ENCODE data around the gene KRT26. TPM values are rescaled to one million over a fixed set of nuclear protein-coding genes. Genes with fewer than 3 reads are reported as not detected.

KRT26 gene
- total and polyA plus RNA-seq, 2 of the 4 experiments (the other 2 are of a cell fraction): not detected

GRCh38 chr17:40813804-40814203 lies 41.8 kb upstream of the KRT26 start:
- H3K4me2 ChIP-seq (ENCODE audit: low read depth, low read length): no peak overlapping the region
- no peak overlapping the region for H2BK120ac ChIP-seq (ENCODE audit: low read depth, low read length)
- H3K27me3 ChIP-seq (ENCODE audit: control insufficient read depth, insufficient read depth, low read length): no peaks in the 10 kb centered on the region
- H4K20me1 ChIP-seq (ENCODE audit: insufficient read depth, low read length): no peaks in the 10 kb centered on the region
- no peak overlapping the region for H2BK5ac ChIP-seq (ENCODE audit: low read depth, low read length, poor library complexity, severe bottlenecking)
- no peak for TF ChIP-seq CHD1 (IDR thresholded peaks at IDR 0.05; ENCODE audit: low read depth, low read length)
- TF ChIP-seq CEBPB (IDR thresholded peaks at IDR 0.05; ENCODE audit: low read depth, low read length): no peak
- TF ChIP-seq MXI1 (IDR thresholded peaks at IDR 0.05; ENCODE audit: borderline replicate concordance, low read depth, low read length): no peak
- TF ChIP-seq RAD21 (IDR thresholded peaks at IDR 0.05; ENCODE audit: low read length): no peak
- no peak for TF ChIP-seq MAZ (IDR thresholded peaks at IDR 0.05; ENCODE audit: borderline replicate concordance, low read depth, low read length)
- no peak for TF ChIP-seq USF2 (IDR thresholded peaks at IDR 0.05; ENCODE audit: low read depth, low read length)
- no peak for TF ChIP-seq RCOR1 (IDR thresholded peaks at IDR 0.05; ENCODE audit: insufficient replicate concordance, low read length)
- TF ChIP-seq RFX5 (IDR thresholded peaks at IDR 0.05; ENCODE audit: low read depth, low read length): no peak
- TF ChIP-seq CTCF (conservative IDR thresholded peaks at IDR 0.05; ENCODE audit: low read depth, low read length): no peak
- TF ChIP-seq SMC3 (IDR thresholded peaks at IDR 0.05; ENCODE audit: low read depth, low read length): no peak
- TF ChIP-seq MAFK (IDR thresholded peaks at IDR 0.05; ENCODE audit: low read depth, low read length): no peak
- TF ChIP-seq POLR2A (IDR thresholded peaks at IDR 0.05; ENCODE audit: low read depth, low read length): no peak
- TF ChIP-seq NFE2L2 (IDR thresholded peaks at IDR 0.05; ENCODE audit: low read depth, low read length): no peak
- TF ChIP-seq BHLHE40 (IDR thresholded peaks at IDR 0.05; ENCODE audit: low read depth, low read length): no peak
- no peak for TF ChIP-seq ELK1 (IDR thresholded peaks at IDR 0.05; ENCODE audit: borderline replicate concordance, low read depth, low read length)
- H3K36me3 ChIP-seq (ENCODE audit: control insufficient read depth, insufficient read depth, low read length): peaks cover 9% of the 10 kb centered on the region
- dilution Hi-C loops (cut with HindIII; ENCODE audit: low sequenced_read_pairs, unreplicated experiment) (no loop called here), intact Hi-C loops (cut with micrococcal nuclease) (no loop called here), in situ Hi-C loops (cut with MboI; ENCODE audit: low sequenced_read_pairs) (no loop called here)
- BruUV-seq (replicated peaks): no TSS peak
- no peak overlapping the region for H3K23ac ChIP-seq (ENCODE audit: low read depth, low read length)
- ATAC-seq (ENCODE audit: low read depth): no peak
- H4K8ac ChIP-seq (ENCODE audit: low read depth in 2 of 2, low read length in 2 of 2): no peak overlapping the region
- H2AK5ac ChIP-seq (ENCODE audit: low read depth, low read length): no peak overlapping the region
- no peak overlapping the region for H4K5ac ChIP-seq (ENCODE audit: low read depth, low read length)
- ChIA-PET CTCF (interaction anchor here (0.6 kb wide), 1 partner anchor 11 kb away, joined by 3 read pairs; no protein-coding TSS in a partner anchor), POLR2A (ENCODE audit: unreplicated experiment) (no interaction called here)
- H2AFZ ChIP-seq (replicated peaks; ENCODE audit: low read length, poor library complexity): no peak overlapping the region
- no peak overlapping the region for H3K56ac ChIP-seq (ENCODE audit: extremely low read depth, insufficient read depth, low read length)
- no peak overlapping the region for H2AK9ac ChIP-seq (replicated peaks; ENCODE audit: low read depth, low read length, poor library complexity)
- peak; percentile 47 for DNase-seq
- H3K18ac ChIP-seq (ENCODE audit: low read depth, low read length): no peak overlapping the region
- no peak overlapping the region for H4K91ac ChIP-seq (ENCODE audit: insufficient read depth, low read depth, low read length)
- no peak overlapping the region for H3K4me3 ChIP-seq (ENCODE audit: insufficient read depth, low read depth, low read length)
- WGBS, 2 experiments (ENCODE audit: extremely low coverage in 2 of 2, insufficient read length in 1 of 2): no CpG with 5 or more reads among the region's 4 CpGs
- no peak overlapping the region for H3K9ac ChIP-seq (ENCODE audit: low read depth, low read length)
- no peaks in the 10 kb centered on the region; the same call in 1 of the 2 replicates for H3K9me1 ChIP-seq (ENCODE audit: insufficient read depth, low read length)
- H3K4ac ChIP-seq (ENCODE audit: low read depth, low read length): no peak overlapping the region
- no peak overlapping the region for H3K14ac ChIP-seq (replicated peaks; ENCODE audit: low read depth, low read length)
- H3K79me1 ChIP-seq (ENCODE audit: low read depth in 1 of 2, low read length in 2 of 2): peaks cover 12 to 13% of the 10 kb centered on the region in 2 experiments
- no peak overlapping the region for H2BK20ac ChIP-seq (ENCODE audit: low read depth, low read length)
- H2BK15ac ChIP-seq (ENCODE audit: low read depth, low read length): no peak overlapping the region
- peaks cover 2% of the 10 kb centered on the region; the same call in 1 of the 2 replicates for H3K4me1 ChIP-seq (ENCODE audit: control insufficient read depth, insufficient read depth, low read length)
- H3K9me3 ChIP-seq (ENCODE audit: control insufficient read depth, insufficient read depth, low read length): no peaks in the 10 kb centered on the region
- H3K27ac ChIP-seq (ENCODE audit: insufficient read depth, low read length): no peak overlapping the region
